ENCODE results near the gene STXBP1.

Gene STXBP1

DNA sequence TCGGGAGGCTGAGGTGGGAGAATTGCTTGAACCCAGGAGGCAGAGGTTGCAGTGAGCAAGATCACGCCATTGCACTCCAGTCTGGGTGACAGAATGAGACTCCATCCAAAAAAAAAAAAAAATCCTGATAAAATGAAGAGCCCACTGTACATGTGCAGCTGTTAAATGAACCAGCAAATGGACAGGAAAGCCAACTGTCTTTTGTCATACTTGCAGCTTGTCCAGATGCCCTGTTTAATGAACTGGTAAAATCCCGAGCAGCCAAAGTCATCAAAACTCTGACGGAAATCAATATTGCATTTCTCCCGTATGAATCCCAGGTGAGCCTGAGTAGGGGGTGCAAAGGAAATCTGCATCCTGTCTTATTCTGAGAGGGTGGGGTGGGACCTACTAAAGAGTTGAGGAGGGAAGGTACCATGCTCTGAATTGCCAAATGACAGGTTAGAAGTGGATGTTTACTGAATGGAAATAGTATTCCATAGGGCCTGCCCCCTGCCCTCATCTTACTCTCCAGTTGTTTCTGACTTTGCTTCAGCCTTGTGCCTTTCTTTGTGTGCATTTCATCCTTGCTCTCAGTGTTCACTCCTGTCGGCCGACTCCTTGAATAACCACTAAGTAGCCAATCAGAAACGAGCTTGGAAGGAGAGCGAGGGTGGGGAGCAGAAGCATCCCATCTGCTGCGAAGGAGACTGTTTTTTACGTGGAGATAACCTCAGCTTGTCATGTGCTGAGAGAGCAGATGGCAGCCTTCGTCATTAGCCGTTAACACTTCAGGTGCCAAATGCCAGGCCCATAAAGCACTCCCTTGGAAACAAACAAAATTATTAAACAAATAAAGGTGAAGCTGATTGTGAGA is 49.0 kb downstream of the STXBP1 start:
- peaks cover 38% of the 10 kb centered on the region for H3K36me3 ChIP-seq (ENCODE audit: control insufficient read depth, insufficient read depth, low read length)
- H3K4me1 ChIP-seq (ENCODE audit: control insufficient read depth, insufficient read depth, low read length), result no peaks in the 10 kb centered on the region
- H3K27ac ChIP-seq (ENCODE audit: low read depth, low read length), result no peak overlapping the region
- no peak overlapping the region for H3K4me3 ChIP-seq (ENCODE audit: low read depth, low read length)
- H3K9me3 ChIP-seq (ENCODE audit: control insufficient read depth, insufficient read depth, low read length), result no peaks in the 10 kb centered on the region
- H3K27me3 ChIP-seq (ENCODE audit: control insufficient read depth, insufficient read depth, low read length), result no peaks in the 10 kb centered on the region
- H3K9ac ChIP-seq (ENCODE audit: low read depth, low read length), result no peak overlapping the region

DNA sequence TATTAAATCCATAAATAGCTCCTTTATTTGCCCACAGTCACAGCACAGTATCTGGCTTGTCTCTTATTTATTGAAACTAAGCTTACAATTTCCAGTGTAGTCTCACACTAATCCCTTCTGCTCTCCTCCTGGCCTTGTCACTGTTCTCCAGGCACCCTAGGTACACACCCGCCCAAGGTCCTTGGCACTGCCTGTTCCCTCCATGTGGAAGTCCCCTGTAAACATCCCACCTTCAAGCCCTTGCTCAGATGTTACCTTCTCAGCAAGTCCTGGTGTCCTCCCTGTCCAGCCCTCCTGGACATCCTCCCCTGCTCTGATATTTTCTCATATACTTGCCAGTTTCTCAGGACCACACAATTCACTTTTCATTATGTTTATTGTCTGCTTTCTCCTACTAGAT is 50.5 kb downstream of the STXBP1 start:
- peaks cover 39% of the 10 kb centered on the region for H3K36me3 ChIP-seq (ENCODE audit: control insufficient read depth, insufficient read depth, low read length)
- no peak overlapping the region for H3K9ac ChIP-seq (ENCODE audit: low read depth, low read length)
- H3K27ac ChIP-seq (ENCODE audit: low read depth, low read length), result no peak overlapping the region
- no peaks in the 10 kb centered on the region for H3K9me3 ChIP-seq (ENCODE audit: control insufficient read depth, insufficient read depth, low read length)
- no peaks in the 10 kb centered on the region for H3K4me1 ChIP-seq (ENCODE audit: control insufficient read depth, insufficient read depth, low read length)
- no peak overlapping the region for H3K4me3 ChIP-seq (ENCODE audit: low read depth, low read length)
- H3K27me3 ChIP-seq (ENCODE audit: control insufficient read depth, insufficient read depth, low read length), result no peaks in the 10 kb centered on the region

DNA sequence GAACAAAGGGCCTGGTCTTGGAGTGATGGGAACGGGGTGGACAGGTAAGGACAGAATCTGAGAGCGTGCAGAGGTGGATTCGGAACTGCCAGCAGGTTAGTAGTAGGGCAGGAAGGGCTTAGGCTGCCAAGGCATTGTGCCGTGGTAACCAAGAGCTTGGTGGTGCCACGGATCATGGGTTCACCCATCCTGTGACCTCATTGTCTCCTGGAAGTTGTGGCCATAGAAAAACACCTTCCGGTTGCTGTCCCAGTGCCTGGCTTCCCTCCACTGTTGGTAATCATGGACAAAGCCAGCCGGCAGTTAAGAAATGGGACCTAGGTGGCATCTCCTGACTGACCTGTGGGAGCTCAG is 52.2 kb downstream of the STXBP1 start:
- Histone ChIP-seq H3K4me3 (ENCODE audit: low read depth, low read length) (no peak overlapping the region), H3K27ac (ENCODE audit: low read depth, low read length) (no peak overlapping the region), H3K9me3 (ENCODE audit: control insufficient read depth, insufficient read depth, low read length) (no peaks in the 10 kb centered on the region), H3K4me1 (ENCODE audit: control insufficient read depth, insufficient read depth, low read length) (no peaks in the 10 kb centered on the region), H3K27me3 (ENCODE audit: control insufficient read depth, insufficient read depth, low read length) (no peaks in the 10 kb centered on the region), H3K36me3 (ENCODE audit: control insufficient read depth, insufficient read depth, low read length) (peaks cover 45% of the 10 kb centered on the region), H3K9ac (ENCODE audit: low read depth, low read length) (no peak overlapping the region)

DNA sequence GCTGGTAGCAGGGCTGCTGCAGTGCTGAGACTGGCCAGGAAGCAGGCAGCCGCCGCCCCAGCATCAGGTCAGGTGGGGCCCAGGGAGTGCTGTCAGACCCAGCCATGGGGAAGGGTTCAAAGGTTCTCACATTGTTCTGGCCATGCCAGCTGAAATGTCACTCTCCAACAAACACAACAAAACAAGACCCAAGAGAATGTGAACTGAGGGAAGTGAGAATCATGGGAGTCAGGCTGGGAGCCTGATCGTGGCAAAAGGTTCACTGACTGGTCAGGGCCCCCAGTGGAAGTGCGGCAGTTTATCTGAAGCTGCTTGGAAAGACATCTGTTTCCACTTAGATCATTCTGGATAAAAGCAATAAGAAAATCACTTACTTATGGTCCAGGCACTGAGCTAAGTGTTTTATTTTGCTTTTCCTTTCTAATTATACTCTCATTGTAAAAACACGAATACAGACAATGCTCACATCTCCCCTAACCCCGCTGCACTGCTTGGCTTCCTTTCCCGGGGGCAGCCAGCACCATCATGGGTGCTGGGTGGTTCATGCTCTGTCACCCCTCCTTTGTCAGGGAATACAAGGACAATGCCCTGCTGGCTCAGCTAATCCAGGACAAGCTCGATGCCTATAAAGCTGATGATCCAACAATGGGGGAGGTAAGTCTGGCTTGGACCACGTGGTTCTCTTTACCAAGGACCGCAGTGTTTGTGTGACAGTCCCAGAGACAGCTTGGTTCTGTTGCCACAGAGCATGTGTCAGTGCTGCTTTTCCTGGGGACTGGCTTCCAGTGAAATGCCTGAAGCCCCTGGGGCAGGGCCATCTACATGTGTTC is 52.8 kb downstream of the STXBP1 start:
- Histone ChIP-seq H3K9ac (ENCODE audit: low read depth, low read length) (no peak overlapping the region), H3K9me3 (ENCODE audit: control insufficient read depth, insufficient read depth, low read length) (no peaks in the 10 kb centered on the region), H3K27me3 (ENCODE audit: control insufficient read depth, insufficient read depth, low read length) (no peaks in the 10 kb centered on the region), H3K36me3 (ENCODE audit: control insufficient read depth, insufficient read depth, low read length) (peaks cover 45% of the 10 kb centered on the region), H3K27ac (ENCODE audit: low read depth, low read length) (no peak overlapping the region), H3K4me3 (ENCODE audit: low read depth, low read length) (no peak overlapping the region), H3K4me1 (ENCODE audit: control insufficient read depth, insufficient read depth, low read length) (no peaks in the 10 kb centered on the region)

DNA sequence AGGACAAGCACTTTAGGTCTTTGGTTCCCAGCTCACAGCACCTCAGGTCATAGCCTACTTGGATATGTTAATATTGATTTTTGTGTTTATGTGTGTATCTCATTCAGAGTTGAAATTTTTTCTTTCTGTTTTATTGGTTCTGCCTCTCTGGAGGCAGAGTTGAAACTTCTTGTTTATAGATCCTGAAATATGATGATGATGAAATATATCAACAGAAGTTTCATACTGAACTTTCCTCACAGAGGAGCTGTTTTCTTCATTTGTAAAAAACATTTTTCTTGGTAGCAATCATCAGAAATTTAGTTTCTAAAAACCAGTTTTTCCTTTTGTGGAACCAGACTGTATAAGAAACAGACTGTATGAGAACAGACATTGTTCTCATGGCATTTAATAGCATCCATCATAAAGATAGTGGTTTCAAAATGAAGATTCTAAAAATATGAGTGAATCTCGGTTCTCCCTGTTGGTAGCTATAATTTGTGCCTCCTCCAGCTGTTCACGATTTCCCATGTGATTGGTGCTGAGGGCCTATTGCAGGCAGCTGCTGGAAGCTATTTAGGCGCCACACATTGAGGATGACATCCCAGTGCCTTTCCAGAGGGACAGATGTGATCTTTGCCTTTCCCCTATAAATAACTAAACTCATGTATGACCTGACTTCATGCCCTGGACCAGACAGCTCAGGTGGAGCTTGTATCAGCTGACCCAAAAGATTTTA is 55.2 kb downstream of the STXBP1 start:
- H3K27ac ChIP-seq (ENCODE audit: low read depth, low read length), result no peak overlapping the region

DNA sequence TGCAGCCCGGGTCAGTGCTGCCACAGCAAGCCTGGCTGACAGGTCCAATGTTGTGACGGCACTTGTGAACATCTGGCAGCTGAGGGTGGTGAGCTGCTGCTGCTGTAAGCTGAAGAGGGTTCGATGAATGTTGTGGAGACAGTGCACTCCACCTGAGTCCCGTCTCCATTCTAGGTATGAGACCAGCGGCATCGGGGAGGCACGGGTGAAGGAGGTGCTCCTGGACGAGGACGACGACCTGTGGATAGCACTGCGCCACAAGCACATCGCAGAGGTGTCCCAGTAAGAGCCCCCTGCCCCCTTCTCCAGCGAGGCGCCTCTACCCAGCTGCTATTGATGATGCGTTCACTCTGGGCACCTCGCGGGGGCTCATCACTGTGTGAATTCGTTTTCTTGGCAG is 55.8 kb downstream of the STXBP1 start:
- H3K4me3 ChIP-seq (ENCODE audit: low read depth, low read length), result no peak overlapping the region
- no peaks in the 10 kb centered on the region for H3K4me1 ChIP-seq (ENCODE audit: control insufficient read depth, insufficient read depth, low read length)
- H3K36me3 ChIP-seq (ENCODE audit: control insufficient read depth, insufficient read depth, low read length), result peaks cover 43% of the 10 kb centered on the region
- no peaks in the 10 kb centered on the region for H3K9me3 ChIP-seq (ENCODE audit: control insufficient read depth, insufficient read depth, low read length)
- H3K27ac ChIP-seq (ENCODE audit: low read depth, low read length), result no peak overlapping the region
- no peaks in the 10 kb centered on the region for H3K27me3 ChIP-seq (ENCODE audit: control insufficient read depth, insufficient read depth, low read length)
- H3K9ac ChIP-seq (ENCODE audit: low read depth, low read length), result no peak overlapping the region

More for the DNA sequence above, 55.2 kb downstream of the STXBP1 start:
- Histone ChIP-seq H3K9ac (ENCODE audit: low read depth, low read length) (no peak overlapping the region), H3K36me3 (ENCODE audit: control insufficient read depth, insufficient read depth, low read length) (peaks cover 44% of the 10 kb centered on the region), H3K4me3 (ENCODE audit: low read depth, low read length) (no peak overlapping the region), H3K27me3 (ENCODE audit: control insufficient read depth, insufficient read depth, low read length) (no peaks in the 10 kb centered on the region), H3K9me3 (ENCODE audit: control insufficient read depth, insufficient read depth, low read length) (no peaks in the 10 kb centered on the region), H3K4me1 (ENCODE audit: control insufficient read depth, insufficient read depth, low read length) (no peaks in the 10 kb centered on the region)

DNA sequence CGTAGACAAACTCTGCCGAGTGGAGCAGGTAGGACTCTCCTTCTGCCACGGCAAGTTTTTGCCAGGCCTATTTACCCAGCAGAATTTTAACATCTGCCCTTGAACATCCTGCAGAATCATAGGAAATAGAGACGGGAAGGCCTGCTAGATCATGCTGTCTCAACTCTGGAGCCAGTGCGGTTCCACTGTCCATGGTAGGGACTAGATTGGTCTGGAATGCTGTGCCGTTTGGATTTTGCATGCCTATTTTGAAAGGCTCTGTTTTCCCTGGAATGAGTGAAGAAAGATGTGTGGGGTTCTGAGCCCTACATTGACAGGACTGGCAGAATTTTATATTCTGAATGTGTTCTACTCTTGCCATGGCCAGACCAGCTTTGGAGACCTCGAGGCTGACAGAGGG is 61.2 kb downstream of the STXBP1 start:
- Histone ChIP-seq H3K27ac (ENCODE audit: low read depth, low read length) (no peak overlapping the region), H3K4me1 (ENCODE audit: control insufficient read depth, insufficient read depth, low read length) (no peaks in the 10 kb centered on the region), H3K27me3 (ENCODE audit: control insufficient read depth, insufficient read depth, low read length) (no peaks in the 10 kb centered on the region), H3K4me3 (ENCODE audit: low read depth, low read length) (no peak overlapping the region), H3K36me3 (ENCODE audit: control insufficient read depth, insufficient read depth, low read length) (peaks cover 22% of the 10 kb centered on the region), H3K9me3 (ENCODE audit: control insufficient read depth, insufficient read depth, low read length) (no peaks in the 10 kb centered on the region), H3K9ac (ENCODE audit: low read depth, low read length) (no peak overlapping the region)

DNA sequence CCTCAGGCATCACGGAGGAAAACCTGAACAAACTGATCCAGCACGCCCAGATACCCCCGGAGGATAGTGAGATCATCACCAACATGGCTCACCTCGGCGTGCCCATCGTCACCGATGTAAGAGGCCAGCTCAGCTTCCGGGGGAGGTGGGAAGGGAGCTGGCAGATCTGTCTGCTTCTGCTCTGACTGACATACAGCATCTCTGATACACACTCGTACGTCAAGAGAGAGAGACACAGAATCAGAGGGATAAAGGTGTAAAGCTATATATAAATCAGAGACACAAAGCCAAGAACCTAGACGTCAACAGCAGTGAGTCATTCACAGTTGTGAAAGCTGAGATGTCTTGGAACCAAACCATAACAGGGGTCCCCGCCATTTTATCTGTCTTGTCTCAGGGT is 64.6 kb downstream of the STXBP1 start:
- no peak overlapping the region for H3K9ac ChIP-seq (ENCODE audit: low read depth, low read length)
- H3K9me3 ChIP-seq (ENCODE audit: control insufficient read depth, insufficient read depth, low read length), result no peaks in the 10 kb centered on the region
- H3K36me3 ChIP-seq (ENCODE audit: control insufficient read depth, insufficient read depth, low read length), result peaks cover 46% of the 10 kb centered on the region

DNA sequence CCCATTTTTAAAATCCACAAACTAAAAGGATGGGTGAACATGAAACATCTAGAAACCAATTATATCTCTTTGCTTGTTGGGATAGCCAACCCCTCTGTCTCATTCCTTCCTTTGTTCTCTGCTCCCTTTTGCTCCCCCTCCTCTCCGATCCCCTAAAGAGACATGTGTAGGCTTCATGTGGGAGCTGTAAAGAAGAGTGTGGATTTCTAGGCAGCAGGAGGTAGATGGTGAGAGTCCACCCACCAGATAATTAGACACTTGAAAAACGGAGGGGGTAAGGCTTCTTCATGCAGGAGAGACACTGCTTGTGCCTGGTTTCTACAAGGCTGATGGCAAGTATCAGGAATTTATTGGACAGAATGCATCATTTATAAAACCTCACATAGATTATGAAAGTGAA is 67.4 kb downstream of the STXBP1 start:
- Histone ChIP-seq H3K4me3 (ENCODE audit: low read depth, low read length) (no peak overlapping the region), H3K36me3 (ENCODE audit: control insufficient read depth, insufficient read depth, low read length) (peaks cover 62% of the 10 kb centered on the region), H3K9me3 (ENCODE audit: control insufficient read depth, insufficient read depth, low read length) (no peaks in the 10 kb centered on the region), H3K4me1 (ENCODE audit: control insufficient read depth, insufficient read depth, low read length) (no peaks in the 10 kb centered on the region), H3K9ac (ENCODE audit: low read depth, low read length) (no peak overlapping the region), H3K27me3 (ENCODE audit: control insufficient read depth, insufficient read depth, low read length) (no peaks in the 10 kb centered on the region), H3K27ac (ENCODE audit: low read depth, low read length) (no peak overlapping the region)

More for the DNA sequence above, 64.6 kb downstream of the STXBP1 start:
- Histone ChIP-seq H3K27me3 (ENCODE audit: control insufficient read depth, insufficient read depth, low read length) (no peaks in the 10 kb centered on the region), H3K4me1 (ENCODE audit: control insufficient read depth, insufficient read depth, low read length) (no peaks in the 10 kb centered on the region), H3K4me3 (ENCODE audit: low read depth, low read length) (no peak overlapping the region), H3K27ac (ENCODE audit: low read depth, low read length) (no peak overlapping the region)

DNA sequence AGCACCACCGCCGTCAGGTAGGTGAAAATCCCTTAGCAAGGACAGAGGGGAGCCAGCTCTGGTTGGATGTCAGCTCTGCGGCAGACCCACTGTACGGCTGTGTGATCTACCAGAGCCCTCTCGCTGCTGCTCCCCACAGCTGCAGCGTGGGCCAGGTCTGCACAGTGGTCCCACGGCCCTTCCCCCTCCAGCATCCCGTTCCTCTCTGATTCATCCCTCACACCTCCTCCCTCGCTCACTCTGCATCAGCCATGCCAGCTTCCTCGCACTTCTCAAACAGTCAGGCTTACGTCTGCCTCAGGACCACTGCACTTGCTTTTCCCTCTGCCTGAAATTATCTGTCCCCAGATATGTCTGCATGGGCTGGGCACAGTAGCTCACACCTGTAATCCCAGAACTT is 68.1 kb downstream of the STXBP1 start:
- no peaks in the 10 kb centered on the region for H3K4me1 ChIP-seq (ENCODE audit: control insufficient read depth, insufficient read depth, low read length)
- H3K27me3 ChIP-seq (ENCODE audit: control insufficient read depth, insufficient read depth, low read length), result no peaks in the 10 kb centered on the region
- H3K4me3 ChIP-seq (ENCODE audit: low read depth, low read length), result no peak overlapping the region
- H3K36me3 ChIP-seq (ENCODE audit: control insufficient read depth, insufficient read depth, low read length), result peaks cover 62% of the 10 kb centered on the region
- no peaks in the 10 kb centered on the region for H3K9me3 ChIP-seq (ENCODE audit: control insufficient read depth, insufficient read depth, low read length)
- no peak overlapping the region for H3K27ac ChIP-seq (ENCODE audit: low read depth, low read length)
- H3K9ac ChIP-seq (ENCODE audit: low read depth, low read length), result no peak overlapping the region

DNA sequence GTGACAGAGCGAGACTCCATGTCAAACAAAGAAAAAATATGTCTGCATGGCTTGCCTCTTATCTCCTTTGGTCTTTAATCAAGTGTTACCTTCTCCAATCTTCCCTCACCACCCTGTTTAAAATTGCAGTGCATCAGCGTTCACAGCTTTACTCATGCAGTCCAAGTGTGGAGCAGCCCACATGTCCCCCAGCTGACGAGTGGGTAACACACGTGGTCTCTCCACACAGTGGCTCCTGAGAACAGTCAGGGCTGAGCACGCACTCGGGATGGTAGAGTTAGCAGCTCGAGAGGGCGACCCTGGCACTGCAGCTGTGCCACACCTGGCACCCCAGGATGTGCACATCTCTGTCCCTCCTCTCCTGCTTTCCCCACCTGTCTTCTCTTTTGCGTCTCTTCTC is 68.8 kb downstream of the STXBP1 start:
- H3K4me1 ChIP-seq (ENCODE audit: control insufficient read depth, insufficient read depth, low read length), result no peaks in the 10 kb centered on the region
- H3K4me3 ChIP-seq (ENCODE audit: low read depth, low read length), result no peak overlapping the region
- no peaks in the 10 kb centered on the region for H3K9me3 ChIP-seq (ENCODE audit: control insufficient read depth, insufficient read depth, low read length)
- H3K36me3 ChIP-seq (ENCODE audit: control insufficient read depth, insufficient read depth, low read length), result peaks cover 62% of the 10 kb centered on the region
- no peak overlapping the region for H3K9ac ChIP-seq (ENCODE audit: low read depth, low read length)
- no peak overlapping the region for H3K27ac ChIP-seq (ENCODE audit: low read depth, low read length)
- H3K27me3 ChIP-seq (ENCODE audit: control insufficient read depth, insufficient read depth, low read length), result no peaks in the 10 kb centered on the region

Measured in HUES48 (cell line).